GM12873 (cell line): ENCODE measurements around the gene PRRG1.

Source experiments
- CTCF ChIP-seq: IDR thresholded peaks from 2 replicates; pipeline ENCODE4 v1.5.1; 2012; ENCODE audit warnings: low read depth, mild to moderate bottlenecking, moderate library complexity, low read length, control low read depth; ENCODE audit not compliant: insufficient read depth; ENCODE audit errors: missing control alignments

The PRRG1 gene

DNA sequence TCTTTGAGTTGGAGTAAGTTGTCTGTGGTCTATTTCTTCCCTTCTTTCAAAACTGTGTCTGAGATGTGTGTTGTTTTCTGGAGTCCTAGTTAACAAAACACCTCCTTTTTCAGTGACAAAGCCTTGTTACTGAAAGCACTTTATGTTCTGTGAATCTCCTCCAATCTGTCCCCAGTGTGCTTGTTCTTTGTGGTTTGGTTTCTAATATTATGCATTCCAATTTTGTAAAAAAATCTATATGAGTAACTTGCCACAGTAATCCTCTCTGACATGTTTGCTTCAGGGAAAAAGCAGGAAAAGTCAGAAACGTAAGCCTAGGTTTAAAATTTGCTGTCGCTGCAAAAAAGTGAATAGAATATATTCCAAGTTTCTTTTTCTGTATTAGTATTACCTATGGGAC lies 12.4 kb downstream of the PRRG1 start:
- no peak for TF ChIP-seq CTCF

DNA sequence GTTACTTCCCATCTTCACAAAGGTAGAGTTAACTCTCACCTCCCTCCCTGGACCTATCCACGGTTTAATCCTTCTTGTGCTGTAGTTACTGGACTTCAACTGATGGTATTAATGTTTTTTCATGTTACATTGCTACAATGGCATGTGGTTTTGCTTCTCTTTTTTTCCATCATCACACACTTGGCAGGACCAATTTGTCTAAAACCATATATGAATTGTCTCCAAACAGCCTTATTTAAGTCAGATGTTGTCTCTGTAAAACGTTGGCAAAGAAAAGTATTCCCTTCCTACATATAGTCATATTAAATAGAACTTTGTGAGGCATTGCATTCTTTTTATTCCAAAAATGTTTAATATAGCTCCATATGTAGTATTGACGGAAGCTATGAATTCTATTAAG lies 15.5 kb downstream of the PRRG1 start:
- TF ChIP-seq CTCF, result no peak

GRCh38 chrX:37367946-37368345 lies 18.8 kb downstream of the PRRG1 start:
- no peak for TF ChIP-seq CTCF

DNA sequence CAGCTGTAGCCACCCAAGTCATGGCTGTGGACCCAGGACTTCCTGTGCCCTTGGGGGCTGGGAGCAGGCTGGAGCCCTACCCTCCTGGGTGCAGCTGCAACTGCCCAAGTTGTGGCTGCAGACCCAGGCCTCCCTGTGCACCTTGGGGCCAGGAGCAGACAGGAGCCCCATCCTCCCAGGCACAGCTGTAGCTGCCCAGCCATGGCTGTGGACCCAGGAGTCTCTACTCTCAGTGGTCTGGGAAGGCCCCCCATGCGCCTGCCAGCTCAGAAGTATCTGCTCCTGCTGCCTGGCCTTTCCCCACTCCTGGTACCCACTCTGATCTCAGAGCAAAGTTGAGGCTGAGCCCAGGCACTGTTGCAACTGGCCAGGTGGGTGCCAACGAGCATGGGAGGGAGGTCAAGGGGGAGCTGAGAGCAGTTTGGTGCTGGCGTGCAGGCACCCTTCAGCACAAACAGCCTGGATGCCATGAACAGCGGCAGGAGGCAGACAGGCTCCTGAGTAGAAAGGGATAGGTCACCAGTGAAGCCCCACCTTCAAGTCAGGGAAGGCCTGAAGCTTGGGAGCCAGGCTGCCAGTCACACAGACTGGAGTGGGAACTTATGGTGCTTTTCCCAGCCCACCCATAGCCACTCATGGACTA lies 21.5 kb downstream of the PRRG1 start:
- TF ChIP-seq CTCF, result no peak

DNA sequence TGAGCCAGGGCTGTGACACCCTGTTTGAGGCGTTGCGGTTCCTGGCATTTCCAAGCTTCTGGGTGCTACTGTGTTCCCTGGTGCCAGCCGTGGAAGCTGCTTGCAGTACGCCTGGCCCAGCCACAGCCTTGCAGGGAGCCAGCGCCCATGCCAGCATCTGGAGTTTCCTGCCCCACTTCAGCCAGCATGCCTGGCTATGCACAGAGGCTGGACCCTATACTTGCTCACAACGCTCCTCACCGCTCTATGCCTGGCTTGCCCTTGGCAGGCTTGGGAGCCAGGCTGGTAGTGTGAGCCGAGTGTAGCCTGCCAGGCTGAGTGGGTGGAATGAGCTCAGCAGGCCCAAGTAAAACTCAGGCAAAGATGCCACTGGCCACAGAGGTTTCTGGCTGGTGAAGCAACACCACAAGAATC lies 22.4 kb downstream of the PRRG1 start:
- TF ChIP-seq CTCF, result no peak

- no peak for TF ChIP-seq CTCF
These were observed 29.2 kb downstream of the PRRG1 start for GRCh38 chrX:37378404-37378803.

GRCh38 chrX:37378830-37379229 lies 29.7 kb downstream of the PRRG1 start:
- TF ChIP-seq CTCF, result no peak

- TF ChIP-seq CTCF, result no peak
These were observed 31.1 kb downstream of the PRRG1 start for GRCh38 chrX:37380256-37380655.
